DMS 273 (cell line): ENCODE results near the gene TULP4.
"Not testable (repeated sequence)": the region's sequence is repeated elsewhere in the genome, so short reads cannot be mapped to it uniquely, and the experiment has no call there.

Experiments used
- DNase-seq: peaks from one replicate; lab custom pipeline; 2025; ENCODE audit not compliant: unreplicated experiment; lab: John Stamatoyannopoulos, UW

TULP4 gene

DNA sequence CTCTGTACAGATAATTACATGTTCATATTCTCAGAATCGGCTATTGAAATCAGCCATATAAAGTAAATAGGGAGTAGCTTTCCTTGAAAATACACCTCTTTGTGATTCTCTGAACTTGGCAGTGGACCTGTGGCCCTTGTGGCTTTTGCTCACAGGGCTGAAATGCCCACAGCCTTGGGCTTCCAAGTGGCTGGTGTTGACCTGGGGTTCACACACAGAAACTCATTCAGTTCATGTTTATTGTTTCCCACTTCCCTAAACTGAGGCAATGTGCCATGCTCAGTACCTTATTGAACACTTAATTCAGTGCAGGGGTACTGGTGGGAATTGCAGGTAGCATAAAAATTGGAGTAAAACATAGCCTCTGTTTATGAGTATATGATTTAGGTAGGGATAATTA lies 19.1 kb upstream of the TULP4 start:
- DNase-seq: no peak

DNA sequence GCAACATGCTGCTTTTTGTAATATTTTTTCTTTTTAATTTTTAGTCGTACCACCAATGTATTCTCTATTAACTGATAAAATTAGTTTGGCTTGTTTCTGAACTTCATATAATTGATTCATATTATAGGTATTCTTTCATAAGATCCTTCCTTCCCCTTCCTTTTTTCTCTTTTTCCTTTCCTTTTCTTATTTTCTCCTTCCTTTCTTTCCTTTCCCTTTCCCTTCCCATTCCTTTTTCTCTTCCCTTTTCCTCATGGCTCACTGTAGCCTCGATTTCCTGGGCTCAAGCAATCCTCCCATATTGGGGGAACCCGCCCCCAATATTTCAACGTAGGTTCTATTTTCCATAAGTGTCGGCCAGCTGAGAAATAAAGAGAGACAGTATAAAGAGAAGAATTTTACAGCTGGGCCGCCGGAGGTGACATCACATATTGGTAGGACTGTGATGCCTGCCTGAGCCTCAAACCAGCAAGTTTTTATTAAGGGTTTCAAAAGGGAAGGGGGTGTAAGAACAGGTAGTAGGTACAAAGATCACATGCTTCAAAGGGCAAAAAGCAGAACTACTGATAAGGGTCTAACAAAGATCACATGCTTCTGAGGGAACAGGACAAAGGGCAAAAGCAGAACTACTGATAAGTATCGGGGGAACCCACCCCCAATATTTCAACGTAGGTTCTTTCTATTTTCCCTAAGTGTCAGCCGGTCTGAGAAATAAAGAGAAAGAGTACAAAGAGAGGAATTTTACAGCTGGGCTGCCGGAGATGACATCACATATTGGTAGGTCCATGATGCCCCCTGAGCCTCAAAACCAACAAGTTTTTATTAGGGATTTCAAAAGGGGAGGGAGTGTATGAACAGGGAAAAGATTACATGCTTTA lies 16.1 kb upstream of the TULP4 start:
- not testable (repeated sequence) for DNase-seq

DNA sequence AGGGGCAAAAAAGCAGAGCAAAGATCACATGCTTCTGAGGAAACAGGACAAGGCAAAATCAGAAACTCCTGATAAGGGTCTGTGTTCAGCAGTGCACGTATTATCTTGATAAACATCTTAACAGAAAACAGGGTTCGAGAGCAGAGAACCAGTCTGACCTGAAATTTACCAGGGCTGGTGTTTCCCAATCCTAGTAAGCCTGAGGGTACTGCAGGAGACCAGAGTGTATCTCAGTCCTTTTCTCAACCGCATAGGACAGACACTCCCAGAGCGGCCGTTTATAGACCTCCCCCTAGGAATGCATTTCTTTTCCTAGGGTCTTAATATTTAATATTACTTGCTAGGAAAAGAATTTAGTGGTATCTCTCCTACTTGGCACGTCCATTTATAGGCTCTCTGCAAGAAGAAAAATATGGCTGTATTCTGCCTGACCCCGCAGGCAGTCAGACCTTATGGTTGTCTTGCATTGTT lies 15.4 kb upstream of the TULP4 start:
- not testable (repeated sequence) for DNase-seq

DNA sequence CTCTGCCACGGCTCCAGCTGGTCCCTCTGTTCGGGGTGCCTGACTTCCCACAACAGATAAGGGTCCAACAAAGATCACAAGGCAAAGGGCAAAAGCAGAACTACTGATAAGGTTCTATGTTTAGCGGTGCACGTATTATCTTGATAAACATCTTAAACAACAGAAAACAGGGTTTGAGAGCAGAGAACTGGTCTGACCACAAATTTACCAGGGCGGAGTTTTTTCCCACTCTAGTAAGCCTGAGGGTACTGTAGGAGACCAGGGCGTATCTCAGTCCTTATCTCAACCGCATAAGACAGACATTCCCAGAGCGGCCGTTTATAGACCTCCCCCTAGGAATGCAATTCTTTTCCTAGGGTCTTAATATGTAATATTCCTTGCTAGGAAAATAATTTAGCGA lies 14.6 kb upstream of the TULP4 start:
- DNase-seq: not testable (repeated sequence)

DNA sequence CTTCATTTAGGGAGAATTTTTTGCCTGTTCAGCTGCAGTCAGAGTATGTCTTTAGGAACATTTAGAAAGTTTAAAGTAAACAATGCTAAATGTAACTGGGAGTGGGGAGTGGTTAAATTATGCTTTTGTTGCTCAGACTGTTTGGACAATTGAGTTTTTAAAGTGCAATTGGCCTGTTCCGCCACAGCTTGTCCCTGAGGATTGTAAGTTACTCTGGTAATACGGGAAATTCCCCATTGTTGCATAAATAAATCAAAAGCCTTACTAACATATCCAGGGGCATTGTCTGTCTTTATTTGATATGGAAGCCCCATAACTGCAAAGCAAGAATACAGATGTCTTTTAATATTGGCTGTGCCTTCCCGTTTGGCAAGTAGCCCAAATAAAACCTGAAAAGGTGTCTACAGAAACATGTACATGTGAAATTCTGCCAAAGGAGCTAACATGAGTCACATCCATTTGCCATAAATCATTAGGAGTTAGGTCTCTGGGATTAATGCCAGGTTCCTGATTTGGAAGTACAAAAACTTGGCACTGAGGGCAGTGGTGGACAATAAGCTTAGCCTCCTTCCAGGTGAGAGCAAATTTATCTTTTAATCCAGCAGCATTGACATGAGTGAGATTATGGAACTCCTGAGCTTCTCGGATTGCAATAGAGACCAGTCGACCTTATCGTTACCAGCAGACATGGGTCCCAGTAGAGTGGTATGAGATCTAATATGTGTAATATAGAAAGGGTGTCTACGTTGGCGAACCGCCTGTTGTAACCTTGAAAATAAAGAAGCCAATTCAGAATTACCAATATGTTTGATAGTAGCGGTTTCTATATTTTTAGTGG lies 11.7 kb upstream of the TULP4 start:
- DNase-seq: peak; percentile 84

DNA sequence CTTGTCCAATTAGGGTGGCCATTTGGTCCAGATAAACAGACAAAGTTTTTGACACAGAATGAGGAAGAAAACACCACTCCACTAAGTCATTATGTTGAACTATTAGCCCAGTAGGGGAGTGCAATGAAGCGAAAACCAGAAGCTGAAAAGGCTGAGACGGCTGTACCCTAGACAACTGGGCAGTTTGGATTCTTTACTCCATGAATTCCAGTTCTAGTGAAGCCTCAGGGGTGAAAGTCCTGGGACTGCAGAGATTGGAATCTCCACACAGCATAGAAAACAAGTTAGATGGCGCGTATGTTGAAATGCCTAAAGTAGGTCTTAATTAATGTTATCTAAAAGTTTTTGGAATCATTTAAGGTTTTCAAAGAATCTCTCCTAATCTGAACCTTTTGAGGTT lies 10.7 kb upstream of the TULP4 start:
- DNase-seq: peak; percentile 17

DNA sequence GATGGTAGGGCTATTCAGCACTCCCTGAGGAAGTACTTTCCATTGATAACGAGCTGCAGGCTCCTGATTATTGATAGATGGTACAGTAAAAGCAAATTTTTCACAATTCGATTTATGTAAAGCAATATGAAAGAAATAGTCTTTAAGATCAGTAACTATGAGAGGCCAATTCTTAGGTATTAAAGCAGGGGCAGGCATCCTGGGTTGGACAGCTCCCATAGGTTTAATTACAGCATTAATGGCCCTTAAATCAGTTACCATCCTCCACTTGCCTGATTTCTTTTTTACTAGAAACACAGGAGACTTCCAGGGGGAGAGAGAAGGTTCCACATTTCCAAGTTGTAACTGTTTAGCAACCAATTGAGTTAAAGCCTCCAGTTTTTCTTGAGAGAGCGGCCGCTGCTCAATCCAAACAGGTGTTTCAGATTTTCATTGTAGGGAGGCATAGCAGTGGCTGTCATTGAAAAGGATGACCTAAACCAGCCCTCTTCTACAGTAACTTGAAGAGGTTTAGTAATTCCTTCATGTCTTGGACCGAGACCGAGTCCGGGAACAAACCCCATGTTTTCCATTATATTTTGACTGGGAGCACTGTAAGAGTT lies 10.0 kb upstream of the TULP4 start:
- not testable (repeated sequence) for DNase-seq

DNA sequence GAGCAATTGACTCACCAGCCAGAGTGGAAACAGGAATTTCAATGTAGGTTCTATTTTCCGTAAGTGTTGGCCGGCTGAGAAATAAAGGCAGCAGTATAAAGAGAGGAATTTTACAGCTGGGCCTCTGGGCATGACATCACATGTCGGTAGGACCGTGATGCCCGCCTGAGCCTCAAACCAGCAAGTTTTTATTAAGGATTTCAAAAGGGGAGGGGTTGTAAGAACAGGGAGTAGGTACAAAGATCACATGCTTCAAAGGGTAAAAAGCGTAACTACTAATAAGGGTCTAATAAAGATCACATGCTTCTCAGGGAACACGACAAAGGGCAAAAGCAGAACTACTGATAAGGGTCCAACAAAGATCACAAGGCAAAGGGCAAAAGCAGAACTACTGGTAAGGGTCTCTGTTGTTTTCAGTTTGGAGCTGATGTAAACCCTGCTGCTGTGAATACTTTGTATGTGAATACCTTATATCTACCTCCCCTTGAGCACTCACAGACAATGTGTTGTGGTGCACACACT lies 9.0 kb upstream of the TULP4 start:
- DNase-seq: no peak

DNA sequence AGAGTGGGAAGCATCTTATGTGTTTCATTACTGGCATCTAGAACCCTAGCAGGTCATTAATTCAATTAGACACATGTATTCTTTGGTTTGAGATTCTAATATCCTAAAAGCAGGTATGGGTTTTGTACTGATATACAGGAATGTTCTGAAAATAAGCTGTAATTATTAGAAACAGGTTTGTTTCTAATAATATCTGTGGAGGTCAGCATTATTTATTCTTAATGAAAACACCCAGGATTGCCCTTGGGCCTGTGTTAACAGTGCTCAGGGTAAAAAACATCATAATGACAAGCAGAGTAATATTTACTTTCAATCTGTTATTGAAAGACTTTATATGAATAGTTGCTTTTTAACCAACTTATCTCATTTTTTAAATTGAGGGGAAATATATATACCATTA lies 8.0 kb upstream of the TULP4 start:
- DNase-seq: no peak

DNA sequence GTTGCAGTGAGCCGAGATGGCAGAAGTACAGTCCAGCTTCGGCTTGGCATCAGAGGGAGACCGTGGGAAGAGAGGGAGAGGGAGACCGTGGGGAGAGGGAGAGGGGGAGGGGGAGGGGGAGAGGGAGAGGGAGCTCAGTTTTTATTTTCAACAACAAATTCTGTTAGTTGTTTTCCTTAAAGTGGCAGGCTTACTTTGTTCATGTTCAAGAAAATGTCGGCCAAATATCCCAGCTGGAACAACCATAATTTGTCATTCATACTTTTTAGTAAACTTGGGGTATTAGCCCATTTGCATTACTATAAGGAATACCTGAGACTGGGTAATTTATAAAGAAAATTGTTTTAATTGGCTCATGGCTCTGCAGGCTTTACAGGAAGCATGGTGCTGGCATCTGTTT lies 2.5 kb upstream of the TULP4 start:
- DNase-seq: no peak

DNA sequence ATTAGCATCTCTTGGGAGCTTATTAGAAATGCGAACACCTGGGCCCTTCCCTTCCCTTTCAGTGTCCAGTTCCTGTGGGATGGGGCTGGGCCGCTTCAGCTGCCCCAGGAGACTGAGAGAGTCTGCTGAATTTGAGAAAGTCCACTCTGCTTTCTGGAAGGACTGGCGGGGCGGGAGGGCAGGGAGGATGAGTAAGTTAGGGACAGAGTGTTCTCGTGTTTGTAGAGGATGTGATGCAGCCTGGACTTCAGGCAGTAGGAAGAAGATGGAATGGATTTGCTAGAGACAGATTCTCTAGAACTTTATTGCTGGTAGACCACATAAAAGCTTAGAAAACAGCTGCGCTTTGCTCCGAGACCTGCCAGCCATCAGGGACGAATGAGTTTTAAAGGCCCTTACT lies 1.1 kb upstream of the TULP4 start:
- peak; percentile 43 for DNase-seq

DNA sequence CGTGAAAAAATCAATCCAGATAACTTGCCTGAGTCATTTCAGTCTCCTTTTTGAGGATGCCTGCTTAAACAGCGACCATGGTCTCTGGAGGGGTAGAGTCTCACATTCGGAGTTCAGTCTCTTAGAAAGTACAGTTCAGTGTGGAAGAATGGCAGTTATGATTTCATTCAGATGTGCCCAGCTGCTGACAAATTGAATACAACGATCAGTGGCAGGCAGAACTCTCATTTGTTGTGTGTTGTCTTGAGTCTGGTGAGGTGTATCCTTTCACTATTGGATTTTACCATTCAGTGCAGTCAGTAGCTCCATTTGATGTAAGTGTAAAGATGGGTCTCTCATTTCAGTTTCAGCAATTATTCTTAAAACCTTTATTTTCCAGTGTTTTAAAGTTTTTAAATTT lies 639 bp upstream of the TULP4 start:
- no peak for DNase-seq

DNA sequence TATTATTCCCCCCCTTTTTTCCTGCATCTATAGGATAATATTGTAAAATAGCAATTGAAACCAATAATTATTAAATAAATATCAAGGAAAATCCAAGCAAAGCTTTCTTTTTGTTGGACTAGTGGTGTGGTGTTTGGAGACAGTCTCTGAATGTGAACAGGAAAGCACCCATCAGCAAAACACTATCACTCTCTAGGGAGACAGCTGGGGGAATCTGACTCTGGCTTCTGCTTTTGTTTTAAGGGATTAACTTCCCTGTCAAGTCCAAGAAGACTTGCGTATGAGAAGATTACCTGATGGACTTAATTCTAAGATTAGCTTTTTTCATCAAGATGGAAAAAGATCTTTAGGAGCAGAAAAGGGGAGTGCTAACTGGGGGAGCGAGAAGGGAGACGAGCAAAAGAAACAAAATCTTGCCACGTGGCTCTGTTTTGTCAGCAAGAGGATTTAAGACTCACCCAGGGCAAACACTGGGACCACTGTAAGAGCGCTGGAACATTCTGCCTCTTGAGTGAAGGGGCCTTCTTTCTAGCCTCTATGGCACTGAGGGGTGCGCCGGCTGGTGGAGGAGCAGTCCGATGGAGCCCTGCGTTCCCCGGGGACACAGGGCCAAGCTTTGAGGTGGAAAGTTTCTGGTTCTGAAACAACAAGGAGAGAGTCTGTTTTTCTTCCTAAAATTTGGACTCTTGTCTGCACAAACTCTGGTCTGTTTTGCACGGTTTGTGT lies 570 bp downstream of the TULP4 start:
- no peak for DNase-seq

DNA sequence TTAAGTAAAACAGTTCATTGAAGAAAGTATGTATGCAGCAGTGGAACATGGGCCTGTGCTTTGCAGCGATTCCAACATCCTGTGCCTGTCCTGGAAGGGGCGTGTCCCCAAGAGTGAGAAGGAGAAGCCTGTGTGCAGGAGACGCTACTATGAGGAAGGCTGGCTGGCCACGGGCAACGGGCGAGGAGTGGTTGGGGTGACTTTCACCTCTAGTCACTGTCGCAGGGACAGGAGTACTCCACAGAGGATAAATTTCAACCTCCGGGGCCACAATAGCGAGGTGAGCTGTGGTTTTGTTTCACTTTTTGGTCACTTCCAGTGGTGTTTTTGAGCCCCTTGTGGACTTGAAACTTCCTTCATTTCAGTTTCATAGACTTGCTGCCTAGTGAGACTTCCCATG lies 1.7 kb downstream of the TULP4 start:
- DNase-seq: no peak

DNA sequence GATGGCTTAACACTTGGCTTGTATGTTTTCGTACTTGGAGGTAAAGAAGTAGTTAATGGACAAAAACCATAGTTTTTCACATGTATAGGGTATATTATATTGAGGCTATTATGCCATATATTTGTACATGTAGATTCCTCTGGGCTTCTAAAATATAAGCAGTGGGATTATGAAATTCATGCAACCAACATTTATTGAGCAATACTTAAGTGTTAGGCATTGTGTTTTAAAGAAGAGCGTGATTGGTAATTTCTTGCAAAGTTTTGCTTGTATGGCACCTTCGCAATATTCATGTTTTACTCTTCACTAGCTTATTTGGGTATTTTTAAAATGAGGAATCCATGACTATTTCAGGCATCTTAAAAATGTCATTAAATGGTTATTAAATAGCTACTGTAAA lies 2.5 kb downstream of the TULP4 start:
- DNase-seq: no peak

DNA sequence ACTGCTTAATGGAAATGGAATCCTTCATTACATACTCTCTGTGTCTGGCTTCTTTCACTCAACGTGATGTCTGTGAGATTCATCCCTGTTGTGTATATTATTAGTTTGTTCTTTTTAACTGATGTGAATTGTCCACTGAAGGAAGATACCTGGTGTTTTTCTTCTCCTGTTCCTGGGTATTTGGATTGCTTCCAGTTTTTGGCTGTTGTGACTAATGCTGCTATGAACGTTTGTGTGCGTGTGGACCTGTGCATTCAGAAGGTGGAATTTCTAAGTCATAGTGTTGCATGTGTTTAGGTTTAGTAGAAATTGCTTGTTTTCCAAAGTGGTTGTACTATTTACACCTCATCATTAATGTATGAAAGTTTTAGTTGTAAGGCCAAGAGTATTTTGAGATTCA lies 3.8 kb downstream of the TULP4 start:
- DNase-seq: no peak

DNA sequence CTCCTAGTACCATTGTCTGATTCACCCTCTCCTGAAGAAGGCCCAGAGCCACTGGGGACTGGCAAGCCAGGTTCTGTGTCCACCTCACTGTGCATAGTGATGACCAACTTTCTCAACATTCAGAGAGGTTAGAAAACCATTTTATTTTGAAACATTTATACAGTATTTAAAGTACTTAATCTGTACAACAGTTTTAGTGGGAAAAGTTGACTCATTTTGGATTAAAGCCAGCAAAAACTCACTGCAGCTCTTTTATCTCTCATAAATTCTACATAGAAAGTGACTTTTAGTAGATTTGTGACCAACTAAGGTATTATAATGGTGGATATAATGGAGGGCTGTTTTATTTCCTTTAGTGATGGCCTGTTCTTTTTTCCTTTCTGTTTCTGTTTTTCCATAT lies 9.7 kb downstream of the TULP4 start:
- DNase-seq: peak; percentile 33

DNA sequence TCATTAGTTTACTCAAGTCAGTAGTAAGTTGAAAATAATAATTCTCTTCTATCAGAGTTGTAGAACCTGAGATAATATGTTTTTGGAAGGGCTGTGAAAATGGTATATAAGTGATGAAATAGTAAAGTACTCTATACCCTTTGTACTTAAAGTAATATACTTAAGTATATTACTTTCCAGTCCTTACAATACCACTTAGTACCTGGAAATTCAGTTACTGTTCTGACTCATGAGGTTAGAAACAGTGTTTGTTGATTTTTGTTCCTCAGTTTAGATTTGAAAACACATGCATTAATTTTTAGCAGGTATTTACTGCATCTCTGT lies 10.1 kb downstream of the TULP4 start:
- DNase-seq: no peak

DNA sequence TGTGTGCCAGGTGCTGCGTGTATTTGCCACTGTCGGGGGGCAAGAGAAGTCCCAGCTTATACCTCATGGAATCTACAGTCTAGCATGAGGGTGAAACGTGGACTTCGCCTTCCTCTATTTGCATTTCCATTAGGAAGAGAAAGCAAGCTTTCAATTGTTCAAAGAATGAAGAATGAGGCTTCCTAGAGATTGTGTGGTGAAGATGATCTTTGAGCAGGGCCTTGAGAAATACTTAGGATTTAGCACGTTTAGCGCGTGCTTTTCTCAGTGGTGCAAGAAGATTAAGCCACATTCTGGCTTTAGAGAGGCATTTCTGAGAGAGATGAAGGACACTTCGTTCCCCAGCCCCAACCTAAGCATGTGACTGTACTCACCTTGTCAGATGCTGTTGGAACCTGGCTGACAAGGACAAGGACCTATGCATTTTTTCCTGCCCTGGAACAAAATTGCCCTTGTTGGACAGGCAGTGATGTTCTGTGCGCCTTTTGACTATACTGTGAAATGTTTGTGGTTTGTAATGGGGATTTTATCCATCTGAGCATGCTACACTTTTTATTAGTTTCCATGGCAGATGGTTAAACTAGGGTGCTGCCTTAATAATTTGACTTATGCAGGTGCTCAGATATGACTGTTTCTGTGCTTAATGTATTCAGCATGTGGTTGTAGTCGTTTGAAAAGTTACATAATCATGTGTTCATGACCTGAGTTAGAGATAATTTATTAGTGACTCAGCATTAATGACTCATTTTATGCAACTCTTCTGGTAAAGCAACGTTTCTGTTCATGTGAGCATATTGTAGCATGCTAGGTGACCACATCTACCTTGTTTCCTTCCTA lies 10.7 kb downstream of the TULP4 start:
- DNase-seq: peak; percentile 77

DNA sequence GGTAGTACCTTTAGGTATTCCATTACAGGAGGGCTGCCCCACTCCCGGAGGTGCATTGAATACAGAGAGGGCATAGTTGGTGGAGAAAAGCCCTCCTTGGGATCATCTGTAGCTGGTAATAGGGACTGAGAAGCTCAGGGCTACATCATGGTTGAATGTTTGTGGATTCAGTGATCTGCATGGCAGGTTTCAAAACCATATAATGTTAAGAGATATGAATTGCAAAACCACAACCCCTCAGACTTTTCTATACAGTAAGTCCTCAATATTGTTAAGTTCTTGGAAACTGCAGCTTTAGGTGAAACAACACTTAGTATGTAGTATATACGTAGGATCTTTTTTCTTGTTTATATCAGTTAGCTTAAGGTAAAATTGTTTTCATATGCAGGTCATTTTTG lies 11.3 kb downstream of the TULP4 start:
- DNase-seq: no peak
